Lung (tissue), 12 donors: ENCODE measurements around the gene DCLK1. TPM values are rescaled to one million over a fixed set of nuclear protein-coding genes. Genes with fewer than 3 reads are reported as not detected.

Experiments used
- ATAC-seq: fragments of 200-7000 bp; cut with Tn5 transposase; one replicate; pipeline ENCODE4 v1.9.1; 2020; ENCODE audit warnings: moderate number of reproducible peaks; ENCODE audit not compliant: insufficient read depth, low FRiP score
- DNase-seq, 3 donors: peaks; one replicate each; pipeline ENCODE4 v3.0.0-alpha.2; 2013 to 2017
- H3K27ac ChIP-seq, 2 donors: one replicate each; pipeline ENCODE4 v1.5.1; 2013; ENCODE audit warnings: mild to moderate bottlenecking in 2 of 2, moderate library complexity in 2 of 2, control low read depth in 1 of 2, inconsistent platforms in 1 of 2, low read depth in 1 of 2, low read length in 1 of 2
- H3K27me3 ChIP-seq, 3 donors: one replicate each; pipeline ENCODE4 v1.5.1; 2013; ENCODE audit warnings: low read length in 2 of 3; ENCODE audit not compliant: control insufficient read depth in 3 of 3, insufficient read depth in 3 of 3
- H3K36me3 ChIP-seq, 4 donors: one replicate each; pipeline ENCODE4 v1.5.1; 2013; ENCODE audit warnings: low read length in 4 of 4, mild to moderate bottlenecking in 1 of 4, moderate library complexity in 1 of 4; ENCODE audit not compliant: control insufficient read depth in 4 of 4, insufficient read depth in 4 of 4
- H3K4me1 ChIP-seq, 5 donors: one replicate each; pipeline ENCODE4 v1.5.1; 2013; ENCODE audit warnings: low read length in 5 of 5, mild to moderate bottlenecking in 2 of 5, moderate library complexity in 1 of 5; ENCODE audit not compliant: control insufficient read depth in 5 of 5, insufficient read depth in 5 of 5
- H3K4me3 ChIP-seq: one replicate; pipeline ENCODE4 v1.5.1; 2013; ENCODE audit warnings: mild to moderate bottlenecking, control low read depth, moderate library complexity
- H3K9ac ChIP-seq, 2 donors: one replicate each; pipeline ENCODE4 v1.5.1; 2013; ENCODE audit warnings: low read length in 2 of 2, control low read depth in 1 of 2; ENCODE audit not compliant: insufficient read depth in 1 of 2
- H3K9me3 ChIP-seq, 4 donors: one replicate each; pipeline ENCODE4 v1.5.1; 2013; ENCODE audit warnings: low read length in 3 of 4, mild to moderate bottlenecking in 1 of 4, moderate library complexity in 1 of 4; ENCODE audit not compliant: control insufficient read depth in 4 of 4, insufficient read depth in 3 of 4
- CTCF ChIP-seq: IDR thresholded peaks from 2 replicates; pipeline ENCODE4 v1.5.1; 2012; ENCODE audit warnings: mild to moderate bottlenecking; ENCODE audit errors: control extremely low read depth, extremely low read depth
- WGBS, 2 donors: extraction: QIAGEN DNeasy Blood & Tissue Kit; methylation state at CpG; one replicate each; pipeline ENCODE4 v1.1.7; 2013; 5-methylcytosine and 5-hydroxymethylcytosine counted together
- polyA plus RNA-seq, 2 donors: library from polyadenylated mRNA; stranded (reverse); fragments of 200-250 nt; gene quantifications; one replicate each; pipeline ENCODE4 v1.2.1, GENCODE V29; 2013
- total RNA-seq, 2 donors: library from RNA; depleted of rRNA in 1 of 2; stranded (reverse); fragments of >200 nt in 1 of 2; gene quantifications; one replicate each; pipeline ENCODE4 v1.2.1, GENCODE V29; 2014 to 2021
- donor health status: control.
- donor health status: control.
- donor health status: Bipolar disorder and iron deficiency.
- donor health status: healthy.
- donor health status: DM: yes; HTN: yes; CAD: no.

DCLK1 gene
- total and polyA plus RNA-seq, 4 donors, result 1.2 to 23.5 (median 7.0) TPM

GRCh38 chr13:36131931-36132297 lies 732 bp upstream of the DCLK1 start:
- Histone ChIP-seq H3K4me3 (no peak overlapping the region), H3K9ac (no peak overlapping the region), H3K36me3 (no peaks in the 10 kb centered on the region), H3K4me1 (peaks cover 0 to 6% (median 5%) of the 10 kb centered on the region in 5 donors), H3K27ac (no peak overlapping the region), H3K27me3 (peaks cover 0 to 12% (median 10%) of the 10 kb centered on the region in 3 donors), H3K9me3 (peaks cover 0 to 3% (median 0%) of the 10 kb centered on the region in 4 donors)
- 59 to 77% methylated on average over 5 of the region's 5 CpGs for WGBS, 2 donors
- no peak for TF ChIP-seq CTCF
- ATAC-seq (peak; percentile 68), DNase-seq (peak in 1 of 3 donors; percentile 34)

- Histone ChIP-seq H3K4me3 (peak overlapping the region; percentile 5), H3K9me3 (peaks cover 0 to 3% (median 0%) of the 10 kb centered on the region in 4 donors), H3K27me3 (peaks cover 0 to 12% (median 10%) of the 10 kb centered on the region in 3 donors), H3K9ac (peak overlapping the region; percentile 30 to 53), H3K27ac (no peak overlapping the region), H3K4me1 (peaks cover 0 to 6% (median 5%) of the 10 kb centered on the region in 5 donors), H3K36me3 (no peaks in the 10 kb centered on the region)
- DNase-seq (peak in 2 of 3 donors; percentile 28 to 29), ATAC-seq (no peak)
- 1 to 2% methylated on average over 46 to 61 of the region's 61 CpGs for WGBS, 2 donors
- no peak for TF ChIP-seq CTCF
Measured at GRCh38 chr13:36130552-36131221, 495 bp downstream of the DCLK1 start.

- ATAC-seq, result no peak
- H3K27ac ChIP-seq, result no peak overlapping the region
- H3K27me3 ChIP-seq, result peaks cover 0 to 12% (median 10%) of the 10 kb centered on the region in 3 donors
- H3K36me3 ChIP-seq, result no peaks in the 10 kb centered on the region
- WGBS, 2 donors, result 21 to 28% methylated on average over 13 of the region's 13 CpGs
- peak overlapping the region; percentile 30 to 53 for H3K9ac ChIP-seq
- no peak for DNase-seq
- H3K9me3 ChIP-seq, result peaks cover 0 to 3% (median 0%) of the 10 kb centered on the region in 4 donors
- no peak overlapping the region for H3K4me3 ChIP-seq
- H3K4me1 ChIP-seq, result peaks cover 0 to 6% (median 5%) of the 10 kb centered on the region in 5 donors
- no peak for TF ChIP-seq CTCF
Measured at GRCh38 chr13:36130193-36130551, 1.0 kb downstream of the DCLK1 start.
